Gastrocnemius medialis (tissue), 4 donors: Measurements from ENCODE around the gene ADRB2.

Experiments used
- CTCF ChIP-seq, 5 experiments: fragments of 450-650 bp in 3 of 5; fragments of 200-600 bp in 2 of 5; sonication (generic) in 2 of 5; IDR thresholded peaks in 4 of 5; conservative IDR thresholded peaks in 1 of 5; 1 replicate in 4 of 5; 2 replicates in 1 of 5; pipeline ENCODE4 v1.5.1; 2016 to 2019; ENCODE audit warnings: antibody characterized with exemption in 5 of 5, mild to moderate bottlenecking in 3 of 5, moderate library complexity in 3 of 5
- POLR2A ChIP-seq, 2 donors: fragments of 450-650 bp; IDR thresholded peaks; one replicate each; pipeline ENCODE4 v1.6.1; 2017; ENCODE audit warnings: antibody characterized with exemption in 2 of 2, mild to moderate bottlenecking in 2 of 2, moderate library complexity in 2 of 2

GRCh38 chr5:148833925-148834324, 7.5 kb downstream of the ADRB2 start:
- no peak for TF ChIP-seq CTCF (IDR thresholded peaks at IDR 0.05 in 4 of 5, conservative IDR thresholded peaks at IDR 0.05 in 1 of 5)
- TF ChIP-seq POLR2A (IDR thresholded peaks at IDR 0.05): no peak
